H1 (cell line): ENCODE measurements around the gene BAIAP2. TPM values are rescaled to one million over a fixed set of nuclear protein-coding genes. Genes with fewer than 3 reads are reported as not detected.

ENCODE experiments used
- ASH2L ChIP-seq: fragments of 200-600, 300-600 bp; sonication (generic); IDR thresholded peaks from one replicate; pipeline ENCODE4 v1.7.1; 2017; ENCODE audit warnings: low read length
- CEBPB ChIP-seq: IDR thresholded peaks from 2 replicates; pipeline ENCODE4 v1.6.1; 2012; ENCODE audit warnings: low read depth, low read length
- RBBP5 ChIP-seq: IDR thresholded peaks from 2 replicates; pipeline ENCODE4 v1.7.1; 2012; ENCODE audit warnings: low read depth, mild to moderate bottlenecking, inconsistent platforms, low read length, moderate library complexity, borderline replicate concordance
- RFX5 ChIP-seq: IDR thresholded peaks from 2 replicates; pipeline ENCODE4 v1.6.1; 2011; ENCODE audit warnings: low read depth, low read length, improper control_type of control experiment, borderline replicate concordance
- SUZ12 ChIP-seq: fragments of 200-600 bp; sonication (generic); IDR thresholded peaks from 2 replicates; pipeline ENCODE4 v1.6.1; 2012; ENCODE audit warnings: mild to moderate bottlenecking, inconsistent platforms, low read length, moderate library complexity, mixed read lengths
- TCF12 ChIP-seq: IDR thresholded peaks from 2 replicates; pipeline ENCODE4 v1.6.1; 2011; ENCODE audit warnings: low read depth, mild to moderate bottlenecking, low read length
- polyA plus RNA-seq, 7 experiments: library from polyadenylated mRNA; depleted of rRNA in 3 of 7; stranded (reverse) in 5 of 7; unstranded in 2 of 7; fragments of >200 nt in 5 of 7; fragments of 200-250 nt in 2 of 7; gene quantifications; 1 replicate in 5 of 7; 2 replicates in 1 of 7; 4 replicates in 1 of 7; pipeline versions ENCODE4 v1.2.1 to v1.2.3, GENCODE V29; 2011 to 2013; ENCODE audit warnings: missing spikeins in 2 of 7, mixed read lengths in 2 of 7
- total RNA-seq: library from RNA; stranded (reverse); fragmentation: NEBNext Ultra II Directional; extraction: Animal tissue kit (Norgen Biotek cat#: 25700); gene quantifications from 2 replicates; pipeline ENCODE4 v1.2.1, GENCODE V29; 2021

Gene BAIAP2
- total and polyA plus RNA-seq, 2 of the 8 experiments (the other 6 are each of a cell fraction or from before 2014, with no cell fraction given) = 10.0 to 22.8 TPM

DNA sequence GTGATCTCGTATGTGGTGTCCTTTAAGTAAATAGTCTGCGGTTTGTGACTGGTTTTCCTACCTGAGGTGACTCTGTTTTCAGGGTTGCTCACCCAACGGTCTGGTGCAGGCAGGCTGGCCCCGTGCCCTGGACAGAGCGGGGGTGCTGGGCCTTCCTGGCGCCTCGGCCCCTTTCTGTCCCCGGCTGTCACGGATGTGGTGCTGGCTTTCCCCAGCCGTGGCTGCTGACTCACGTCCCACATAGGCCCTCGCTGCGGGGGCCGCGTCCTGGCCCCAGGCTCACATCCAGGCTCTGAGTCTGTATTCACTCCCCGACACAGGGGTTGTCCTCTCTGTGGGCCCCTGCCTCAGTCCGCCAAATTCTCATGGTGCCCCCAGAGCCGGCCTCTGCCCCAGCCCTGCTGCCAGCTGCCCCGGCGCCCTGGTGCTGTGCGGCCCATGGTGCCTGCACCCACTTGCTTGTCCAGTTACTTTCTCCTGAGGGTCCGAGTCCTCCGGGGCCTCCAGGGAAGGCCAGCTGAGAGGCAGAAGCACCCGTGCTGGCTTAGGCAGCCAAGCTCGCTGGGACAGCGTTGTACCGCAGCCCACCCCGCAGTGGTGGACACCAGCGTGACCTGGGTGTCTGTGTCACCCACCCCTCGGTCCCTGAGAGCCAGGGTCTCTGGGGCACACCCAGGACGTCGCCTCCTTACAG is 37.4 kb upstream of the BAIAP2 start (continued):
- TF ChIP-seq SUZ12 (no peak), RBBP5 (no peak), CEBPB (no peak), ASH2L (no peak), RFX5 (no peak), TCF12 (no peak)
